GM18517 (cell line): ENCODE results near the gene NUDT8.
"Not testable (repeated sequence)": the region's sequence is repeated elsewhere in the genome, so short reads cannot be mapped to it uniquely, and the experiment has no call there.

ENCODE experiments used
- ATAC-seq: cut with Tn5 transposase; IDR thresholded peaks from one replicate; pipeline ENCODE4 v1.9.1; 2021; ENCODE audit warnings: mild to moderate bottlenecking, moderate library complexity; ENCODE audit not compliant: unreplicated experiment

NUDT8 gene

GRCh38 chr11:67596753-67597300, 32.9 kb downstream of the NUDT8 start:
- no peak for ATAC-seq

GRCh38 chr11:67594480-67594879, 35.3 kb downstream of the NUDT8 start:
- ATAC-seq = no peak

- ATAC-seq = no peak
Observed at GRCh38 chr11:67593565-67593905, 36.2 kb downstream of the NUDT8 start.

- ATAC-seq = no peak
Observed at GRCh38 chr11:67592880-67593564, 36.7 kb downstream of the NUDT8 start.

- not testable (repeated sequence) for ATAC-seq
Observed at GRCh38 chr11:67588899-67589415, 40.8 kb downstream of the NUDT8 start.

- ATAC-seq = peak; percentile 38
Observed at GRCh38 chr11:67588136-67588503, 41.6 kb downstream of the NUDT8 start.

- ATAC-seq = no peak
Observed at GRCh38 chr11:67586568-67587250, 43.0 kb downstream of the NUDT8 start.

GRCh38 chr11:67585911-67586310, 43.8 kb downstream of the NUDT8 start:
- ATAC-seq = no peak

GRCh38 chr11:67584881-67585873, 44.6 kb downstream of the NUDT8 start:
- no peak for ATAC-seq

GRCh38 chr11:67584205-67584880, 45.4 kb downstream of the NUDT8 start:
- no peak for ATAC-seq

- peak; percentile 53 for ATAC-seq
Observed at GRCh38 chr11:67583247-67584204, 46.2 kb downstream of the NUDT8 start, which contains the start of gene GSTP1. Gene GSTP1, plus strand, starts transcription at chr11:67583812. Its CDS starts 32 bp downstream, at chr11:67583844.

GRCh38 chr11:67582011-67582410, 47.7 kb downstream of the NUDT8 start:
- no peak for ATAC-seq

GRCh38 chr11:67581469-67581868, 48.3 kb downstream of the NUDT8 start:
- ATAC-seq = no peak

GRCh38 chr11:67577951-67578350, 51.8 kb downstream of the NUDT8 start:
- no peak for ATAC-seq
